Fibroblast of pulmonary artery (primary cell): ENCODE data around the gene PAX5.

Experiments
- DNase-seq: peaks from one replicate; pipeline ENCODE4 v3.0.0-alpha.2; 2010; ENCODE audit warnings: low read depth
- H3K4me3 ChIP-seq: replicated peaks from 2 replicates; pipeline ENCODE4 v1.5.1; 2011; ENCODE audit warnings: low read depth, mild to moderate bottlenecking, control low read depth, low read length, moderate library complexity
- CTCF ChIP-seq: IDR thresholded peaks from 2 replicates; pipeline ENCODE4 v1.5.1; 2011; ENCODE audit warnings: mild to moderate bottlenecking, control low read depth, low read length, inconsistent platforms; ENCODE audit errors: missing control alignments

Gene PAX5

GRCh38 chr9:36843964-36844363, 190.1 kb downstream of the PAX5 start:
- TF ChIP-seq CTCF, result no peak
- no peak for DNase-seq
- no peak overlapping the region for H3K4me3 ChIP-seq

GRCh38 chr9:36842560-36843530, 191.2 kb downstream of the PAX5 start:
- TF ChIP-seq CTCF, result no peak
- no peak for DNase-seq
- H3K4me3 ChIP-seq, result no peak overlapping the region

- no peak for DNase-seq
- no peak for TF ChIP-seq CTCF
- no peak overlapping the region for H3K4me3 ChIP-seq
Measured at GRCh38 chr9:36840898-36841536, 193.1 kb downstream of the PAX5 start.

- no peak for DNase-seq
- no peak for TF ChIP-seq CTCF
Measured at GRCh38 chr9:36839131-36839885, 194.8 kb downstream of the PAX5 start.

GRCh38 chr9:36837431-36838405, 196.3 kb downstream of the PAX5 start:
- DNase-seq, result no peak
- no peak overlapping the region for H3K4me3 ChIP-seq
- no peak for TF ChIP-seq CTCF

More at GRCh38 chr9:36839131-36839885, 194.8 kb downstream of the PAX5 start:
- H3K4me3 ChIP-seq, result no peak overlapping the region

- TF ChIP-seq CTCF, result no peak
- no peak overlapping the region for H3K4me3 ChIP-seq
- no peak for DNase-seq
Measured at GRCh38 chr9:36836486-36836885, 197.6 kb downstream of the PAX5 start.
